GM12865 (cell line): Measurements from ENCODE around the gene WDR46.
"Not testable (repeated sequence)": the region's sequence is repeated elsewhere in the genome, so short reads cannot be mapped to it uniquely, and the experiment has no call there.

Experiments
- DNase-seq: peaks from one replicate; pipeline ENCODE4 v3.0.0; 2010; ENCODE audit warnings: low read depth
- H3K4me3 ChIP-seq: 2 replicates; pipeline ENCODE4 v1.5.1; 2011; ENCODE audit warnings: mild to moderate bottlenecking, low read depth, low read length, control low read depth
- TF ChIP-seq, protein P1 (sequence below): IDR thresholded peaks from 2 replicates; pipeline ENCODE4 v1.5.1; 2011; ENCODE audit warnings: low read length, control low read depth, low read depth, inconsistent platforms; ENCODE audit not compliant: insufficient read depth; ENCODE audit errors: missing control alignments

Gene WDR46

DNA sequence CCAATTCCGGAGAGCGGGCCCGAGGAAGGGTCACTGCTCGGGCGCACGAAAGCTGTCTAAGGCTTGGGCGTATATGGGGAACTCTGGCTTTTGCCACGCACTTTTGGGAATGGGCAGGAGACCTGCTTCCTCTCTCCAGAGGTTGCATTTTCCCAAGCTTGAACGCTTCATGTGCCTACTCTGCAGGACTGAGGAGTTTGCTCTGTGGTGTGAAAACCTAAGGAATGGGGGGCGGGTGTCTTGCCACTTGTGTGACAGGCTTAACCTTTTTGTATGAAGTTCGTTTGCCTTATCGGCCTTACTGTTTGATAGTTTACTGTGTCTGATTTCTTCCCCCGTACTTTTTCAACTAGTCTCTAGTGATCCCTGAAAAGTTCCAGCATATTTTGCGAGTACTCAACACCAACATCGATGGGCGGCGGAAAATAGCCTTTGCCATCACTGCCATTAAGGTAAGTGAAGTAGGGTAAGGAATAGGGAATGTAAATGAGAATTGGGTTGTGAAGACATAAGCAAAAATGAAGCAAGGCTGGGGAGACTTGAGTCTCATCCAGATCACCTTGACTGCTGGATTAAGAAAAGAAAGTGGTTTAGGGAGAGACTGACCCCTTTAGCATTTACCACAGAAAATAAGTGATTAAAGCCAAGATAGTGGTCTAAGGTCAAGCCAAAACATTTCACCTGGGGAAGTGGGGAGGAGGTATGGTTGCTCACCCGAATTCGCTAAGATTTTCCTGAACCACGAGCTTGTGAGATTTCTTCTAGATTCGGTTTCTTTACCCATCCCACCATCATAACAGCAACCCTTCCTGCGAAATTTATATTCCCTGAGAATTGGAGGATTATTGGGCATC lies 16.5 kb downstream of the WDR46 start:
- DNase-seq, result no peak
- TF ChIP-seq, protein P1, sequence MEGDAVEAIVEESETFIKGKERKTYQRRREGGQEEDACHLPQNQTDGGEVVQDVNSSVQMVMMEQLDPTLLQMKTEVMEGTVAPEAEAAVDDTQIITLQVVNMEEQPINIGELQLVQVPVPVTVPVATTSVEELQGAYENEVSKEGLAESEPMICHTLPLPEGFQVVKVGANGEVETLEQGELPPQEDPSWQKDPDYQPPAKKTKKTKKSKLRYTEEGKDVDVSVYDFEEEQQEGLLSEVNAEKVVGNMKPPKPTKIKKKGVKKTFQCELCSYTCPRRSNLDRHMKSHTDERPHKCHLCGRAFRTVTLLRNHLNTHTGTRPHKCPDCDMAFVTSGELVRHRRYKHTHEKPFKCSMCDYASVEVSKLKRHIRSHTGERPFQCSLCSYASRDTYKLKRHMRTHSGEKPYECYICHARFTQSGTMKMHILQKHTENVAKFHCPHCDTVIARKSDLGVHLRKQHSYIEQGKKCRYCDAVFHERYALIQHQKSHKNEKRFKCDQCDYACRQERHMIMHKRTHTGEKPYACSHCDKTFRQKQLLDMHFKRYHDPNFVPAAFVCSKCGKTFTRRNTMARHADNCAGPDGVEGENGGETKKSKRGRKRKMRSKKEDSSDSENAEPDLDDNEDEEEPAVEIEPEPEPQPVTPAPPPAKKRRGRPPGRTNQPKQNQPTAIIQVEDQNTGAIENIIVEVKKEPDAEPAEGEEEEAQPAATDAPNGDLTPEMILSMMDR, result no peak
- H3K4me3 ChIP-seq, result peak overlapping the region; percentile 90

- H3K4me3 ChIP-seq, result peak within 1 kb of the TSS; percentile 90
- TF ChIP-seq, protein P1, result no peak
- DNase-seq, result peak; percentile 99
Observed at GRCh38 chr6:33271468-33272274, 17.4 kb downstream of the WDR46 start, which contains the start of the genes RPS18 and VPS52. Gene RPS18 (plus strand): TSS chr6:33272075. CDS start chr6:33272120, 45 bp downstream. Gene VPS52 (minus strand): TSS chr6:33271876. CDS start chr6:33271675, 201 bp downstream.

DNA sequence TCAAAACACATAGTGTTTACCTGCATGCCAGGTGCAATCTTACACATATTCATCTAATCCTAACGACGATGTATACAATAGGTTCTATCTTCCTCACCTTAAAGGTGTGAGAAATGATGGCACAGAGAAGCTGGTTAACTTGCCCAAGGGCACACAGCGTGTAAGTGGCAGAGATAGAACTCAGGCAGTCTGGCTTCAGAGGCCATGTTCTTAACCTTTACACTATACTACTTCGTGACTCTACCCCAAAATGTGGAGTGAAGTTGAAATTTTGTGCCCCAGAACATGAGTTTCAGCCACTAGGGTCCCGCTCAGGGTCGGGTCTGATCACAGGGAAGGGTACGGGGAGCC lies 17.9 kb downstream of the WDR46 start:
- TF ChIP-seq, protein P1, result no peak
- no peak for DNase-seq
- peak overlapping the region; percentile 90 for H3K4me3 ChIP-seq

DNA sequence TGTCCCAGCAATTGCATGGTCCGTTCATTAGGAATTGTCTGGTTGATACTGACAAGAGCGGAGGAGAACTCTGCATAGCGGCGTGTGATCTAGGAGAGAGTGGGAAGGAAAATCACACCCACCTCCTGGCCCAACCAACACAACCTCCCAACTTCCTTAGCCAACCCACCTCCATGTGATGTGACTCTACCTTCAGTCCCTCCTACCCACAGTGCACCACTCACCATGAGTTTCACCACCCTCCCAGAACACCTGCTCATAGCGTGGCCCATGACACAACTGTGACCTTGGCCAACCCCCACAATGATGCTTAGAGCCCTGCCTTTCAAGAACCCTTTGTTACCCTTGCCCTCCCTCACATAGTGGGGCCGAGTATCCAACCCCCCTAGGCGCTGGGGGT lies 25.0 kb downstream of the WDR46 start:
- TF ChIP-seq, protein P1, result no peak
- no peak for DNase-seq

GRCh38 chr6:33262490-33262889 lies 26.5 kb downstream of the WDR46 start:
- H3K4me3 ChIP-seq, result not testable (repeated sequence)

More for the DNA sequence above, 25.0 kb downstream of the WDR46 start:
- H3K4me3 ChIP-seq, result no peak overlapping the region

DNA sequence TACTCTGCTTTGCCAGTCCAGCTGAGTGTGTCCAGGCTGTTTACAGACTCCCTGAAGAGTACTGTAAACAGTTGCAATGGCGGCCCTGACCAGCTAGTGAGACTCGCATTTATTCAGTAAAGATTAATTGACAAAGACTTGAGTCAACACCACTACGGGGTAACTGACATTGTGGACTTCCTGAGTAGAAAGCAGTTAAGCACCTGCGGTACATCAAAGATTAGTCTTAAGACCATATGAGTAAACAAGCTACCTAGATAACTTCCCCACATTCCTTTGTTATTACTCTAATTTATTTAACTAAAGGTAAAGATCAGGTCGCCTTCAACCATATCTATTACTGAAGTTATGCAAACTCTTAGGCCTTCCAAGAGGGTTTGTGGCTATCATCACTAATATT lies 30.0 kb downstream of the WDR46 start:
- TF ChIP-seq, protein P1, result no peak
- DNase-seq, result no peak
- H3K4me3 ChIP-seq, result no peak overlapping the region

More at GRCh38 chr6:33262490-33262889, 26.5 kb downstream of the WDR46 start:
- not testable (repeated sequence) for DNase-seq

- TF ChIP-seq, protein P1, result no peak
- no peak overlapping the region for H3K4me3 ChIP-seq
- no peak for DNase-seq
Observed at GRCh38 chr6:33254591-33254990, 34.4 kb downstream of the WDR46 start.
